Stimulated activated CD4-positive, alpha-beta T cell treated with anti-CD3 and anti-CD28 coated beads, Interleukin-12 subunit alpha, Interleukin-12 subunit beta, amount 100 ng/mL, for 24 hours (primary cell): Measurements from ENCODE around the gene STRN.
"Not testable (repeated sequence)": the region's sequence is repeated elsewhere in the genome, so short reads cannot be mapped to it uniquely, and the experiment has no call there.

Experiments used
- DNase-seq, 2 experiments: peaks; one replicate each; pipeline ENCODE4 v3.0.0-alpha.2; 2020; ENCODE audit warnings: low read depth in 2 of 2

The STRN gene

GRCh38 chr2:36915627-36916026 is 50.7 kb downstream of the STRN start:
- no peak for DNase-seq

- no peak for DNase-seq
Measured at GRCh38 chr2:36912695-36913094, 53.6 kb downstream of the STRN start.

GRCh38 chr2:36911012-36911411 is 55.3 kb downstream of the STRN start:
- no peak for DNase-seq

GRCh38 chr2:36906277-36906676 is 60.1 kb downstream of the STRN start:
- DNase-seq, result no peak

GRCh38 chr2:36904636-36905035 is 61.7 kb downstream of the STRN start:
- DNase-seq, result no peak

GRCh38 chr2:36902385-36903120 is 63.8 kb downstream of the STRN start:
- DNase-seq, result no peak

- DNase-seq, result no peak
Measured at GRCh38 chr2:36892805-36893204, 73.5 kb downstream of the STRN start.

GRCh38 chr2:36889795-36890194 is 76.5 kb downstream of the STRN start:
- DNase-seq, result no peak

- not testable (repeated sequence) for DNase-seq
Measured at GRCh38 chr2:36887095-36887494, 79.2 kb downstream of the STRN start.

- no peak for DNase-seq
Measured at GRCh38 chr2:36886664-36887063, 79.7 kb downstream of the STRN start.

GRCh38 chr2:36885605-36886004 is 80.7 kb downstream of the STRN start:
- no peak for DNase-seq

- DNase-seq, result no peak
Measured at GRCh38 chr2:36882532-36882931, 83.8 kb downstream of the STRN start.

- DNase-seq, result no peak
Measured at GRCh38 chr2:36881816-36882215, 84.5 kb downstream of the STRN start.

GRCh38 chr2:36878429-36878828 is 87.9 kb downstream of the STRN start:
- no peak for DNase-seq

- DNase-seq, result no peak
Measured at GRCh38 chr2:36871068-36871707, 95.1 kb downstream of the STRN start.

GRCh38 chr2:36869606-36870005 is 96.7 kb downstream of the STRN start:
- DNase-seq, result no peak

GRCh38 chr2:36861896-36862295 is 104.4 kb downstream of the STRN start:
- no peak for DNase-seq

GRCh38 chr2:36859366-36859792 is 107.0 kb downstream of the STRN start:
- DNase-seq, result no peak

GRCh38 chr2:36858551-36859365 is 107.6 kb downstream of the STRN start:
- DNase-seq, result no peak

GRCh38 chr2:36857713-36858112 is 108.6 kb downstream of the STRN start:
- no peak for DNase-seq

GRCh38 chr2:36855429-36855828 is 110.9 kb downstream of the STRN start:
- DNase-seq, result no peak

- no peak for DNase-seq
Measured at GRCh38 chr2:36854241-36854640, 112.1 kb downstream of the STRN start.

- DNase-seq, result no peak
Measured at GRCh38 chr2:36849265-36849664, 117.1 kb downstream of the STRN start.
